Uterus (tissue), 4 donors: ENCODE results near the gene AP1AR. TPM values are rescaled to one million over a fixed set of nuclear protein-coding genes. Genes with fewer than 3 reads are reported as not detected.

Source experiments
- DNase-seq, 2 donors: peaks; one replicate each; pipeline ENCODE4 v3.0.0-alpha.2; 2019 to 2020
- H3K27ac ChIP-seq, 2 donors: fragments of 200-600 bp; sonication (generic); 1 replicate in 1 of 2; 2 replicates in 1 of 2; pipeline ENCODE4 v1.5.1; 2016 to 2018
- H3K27me3 ChIP-seq, 2 donors: fragments of 200-600 bp; sonication (generic); one replicate each; pipeline ENCODE4 v1.5.1; 2018 to 2019; ENCODE audit warnings: control low read depth in 1 of 2
- H3K36me3 ChIP-seq, 2 donors: fragments of 200-600 bp; sonication (generic); one replicate each; pipeline ENCODE4 v1.5.1; 2019; ENCODE audit warnings: control low read depth in 1 of 2
- H3K4me1 ChIP-seq, 2 donors: fragments of 200-600 bp; sonication (generic); one replicate each; pipeline ENCODE4 v1.5.1; 2018 to 2019; ENCODE audit warnings: control low read depth in 1 of 2
- H3K4me3 ChIP-seq, 2 donors: fragments of 200-600 bp; sonication (generic); 1 replicate in 1 of 2; 2 replicates in 1 of 2; pipeline ENCODE4 v1.5.1; 2018 to 2019; ENCODE audit warnings: mild to moderate bottlenecking in 1 of 2
- H3K9me3 ChIP-seq, 2 donors: fragments of 200-600 bp; sonication (generic); one replicate each; pipeline ENCODE4 v1.5.1; 2019; ENCODE audit warnings: control low read depth in 1 of 2
- CTCF ChIP-seq, 4 experiments: fragments of 200-600 bp in 2 of 4; fragments of 450-650 bp in 2 of 4; sonication (generic) in 2 of 4; IDR thresholded peaks; one replicate each; pipeline ENCODE4 v1.5.1; 2016 to 2019; ENCODE audit warnings: antibody characterized with exemption in 4 of 4, mild to moderate bottlenecking in 2 of 4, moderate library complexity in 1 of 4
- POLR2A ChIP-seq, 2 donors: fragments of 450-650 bp; IDR thresholded peaks; one replicate each; pipeline ENCODE4 v1.6.1; 2016; ENCODE audit warnings: antibody characterized with exemption in 2 of 2, mild to moderate bottlenecking in 1 of 2, moderate library complexity in 1 of 2
- intact Hi-C: fragments of 100-400 bp; cut with DNase I; formaldehyde crosslinking; loops from one replicate; pipeline ENCODE4 v1.15.1; 2023; ENCODE audit warnings: low total_unique reads
- total RNA-seq, 4 donors: library from RNA; depleted of rRNA in 3 of 4; stranded (reverse); fragments of >200 nt in 3 of 4; gene quantifications; one replicate each; pipeline versions ENCODE4 v1.1.0 to v1.2.4, GENCODE V29; 2014 to 2023
- donor health status: DM: yes; HTN: yes; CAD: no.

AP1AR gene
- total RNA-seq, 4 donors from 2014 or later: 2.3 to 37.7 (median 17.6) TPM

DNA sequence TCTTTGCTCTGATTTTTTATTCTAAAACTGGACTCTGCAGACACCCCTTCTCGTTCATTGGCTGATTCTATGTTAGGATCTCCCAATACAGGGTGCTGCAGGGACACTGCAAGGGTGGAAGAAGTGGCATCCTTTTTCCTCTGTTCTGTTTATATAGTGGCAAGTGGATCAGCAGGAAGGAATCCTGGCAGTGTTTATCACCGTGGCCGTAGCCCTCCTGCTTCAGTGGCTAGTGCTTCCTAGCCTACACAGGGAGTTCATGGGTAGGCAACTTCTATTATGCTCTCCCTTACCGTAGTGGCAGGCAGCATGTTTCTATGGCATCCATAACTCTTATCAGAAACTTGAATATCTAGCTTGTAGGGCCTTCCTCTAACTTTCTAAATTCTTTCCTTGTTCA is 6.4 kb upstream of the AP1AR start:
- Histone ChIP-seq H3K9me3 (no peaks in the 10 kb centered on the region), H3K27ac (no peak overlapping the region), H3K27me3 (no peaks in the 10 kb centered on the region), H3K36me3 (no peaks in the 10 kb centered on the region), H3K4me1 (no peaks in the 10 kb centered on the region), H3K4me3 (no peak overlapping the region)
- TF ChIP-seq POLR2A (IDR thresholded peaks at IDR 0.05) (no peak), CTCF (IDR thresholded peaks at IDR 0.05) (no peak)
- intact Hi-C loops: no loop called here
- DNase-seq: no peak

DNA sequence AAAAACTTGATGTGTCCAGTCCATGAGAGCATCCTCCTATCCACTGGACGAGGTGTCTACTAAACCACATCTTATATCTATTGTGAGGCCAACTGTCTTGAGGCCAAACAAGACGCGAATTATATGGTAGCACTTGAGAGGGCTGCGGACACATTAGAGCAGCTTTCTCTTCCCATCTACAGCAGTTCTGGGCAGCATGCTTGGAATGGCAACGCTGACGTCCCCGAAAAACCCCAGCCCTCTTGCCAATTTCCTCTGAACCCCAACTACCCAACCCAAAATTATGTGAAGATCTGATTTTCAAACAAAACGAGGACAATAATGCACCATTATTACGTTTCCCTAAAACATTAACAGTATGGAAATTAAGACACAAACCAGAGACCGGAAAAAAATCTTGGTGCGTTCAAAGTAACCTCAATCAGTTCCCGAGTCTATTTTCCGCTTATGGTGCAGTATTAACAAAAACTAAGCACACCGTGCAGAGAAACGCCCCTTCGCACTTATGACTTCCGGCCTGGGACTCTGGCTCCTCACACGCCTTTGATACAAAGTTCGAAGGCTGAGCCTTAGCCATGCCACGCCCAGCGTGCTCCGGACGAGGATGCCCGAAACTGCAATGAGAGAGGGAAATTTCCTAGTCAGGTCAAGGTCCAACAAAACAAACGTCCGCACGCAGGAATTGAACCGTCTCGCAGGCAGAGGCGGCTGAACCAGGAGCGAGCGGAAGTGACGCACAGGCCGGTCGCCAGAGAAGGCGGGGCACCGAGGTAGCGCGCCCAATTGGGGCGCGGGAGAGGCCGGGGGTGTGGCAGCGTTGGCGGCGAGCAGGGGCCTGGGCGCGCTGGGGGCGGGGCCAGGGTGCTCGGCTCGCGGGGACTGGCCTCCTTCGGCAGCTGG is 458 bp upstream of the AP1AR start:
- intact Hi-C loops: loop anchor here (10.0 kb wide), 1 partner anchor 126 kb away; no protein-coding TSS in a partner anchor
- peak; percentile 97 to 99 for DNase-seq
- TF ChIP-seq CTCF (IDR thresholded peaks at IDR 0.05) (no peak), POLR2A (IDR thresholded peaks at IDR 0.05) (no peak)
- Histone ChIP-seq H3K4me1 (no peaks in the 10 kb centered on the region), H3K36me3 (no peaks in the 10 kb centered on the region), H3K27me3 (no peaks in the 10 kb centered on the region), H3K9me3 (no peaks in the 10 kb centered on the region), H3K27ac (peak overlapping the region; percentile 88 to 99), H3K4me3 (peak overlapping the region; percentile 82 to 94)

DNA sequence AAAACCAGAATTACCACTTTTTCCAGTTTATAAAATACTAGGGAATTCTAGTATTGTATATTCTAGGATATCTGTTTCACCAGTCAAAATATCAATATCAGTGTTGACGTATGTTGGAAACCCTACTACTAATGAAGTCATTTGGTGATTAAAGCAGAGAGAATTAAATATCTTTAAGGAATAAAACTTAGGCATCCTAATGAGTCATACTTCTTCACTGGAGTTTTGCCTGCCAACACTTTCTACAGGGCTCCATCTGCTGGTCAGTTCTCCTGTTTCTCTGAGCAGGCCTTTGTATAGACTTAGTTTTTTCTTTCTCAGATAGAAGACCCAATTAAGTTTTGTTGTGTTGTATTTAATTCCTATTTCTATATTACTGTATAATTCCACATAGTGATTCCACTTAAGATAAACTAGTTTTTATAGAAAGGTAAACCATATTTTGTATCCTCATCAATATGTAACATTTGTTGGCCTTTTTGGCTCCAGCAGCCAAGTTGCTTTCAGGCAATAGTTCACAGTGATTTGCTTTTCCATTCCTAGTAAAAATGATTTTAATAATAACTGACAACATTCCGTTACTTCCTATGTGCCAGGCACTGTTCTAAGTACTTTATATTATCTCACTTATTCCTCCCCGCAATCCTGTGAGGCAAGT is 3.5 kb downstream of the AP1AR start:
- no peak overlapping the region for H3K27ac ChIP-seq
- intact Hi-C loops: loop anchor here (10.0 kb wide), 1 partner anchor 130 kb away; no protein-coding TSS in a partner anchor
- H3K4me3 ChIP-seq: no peak overlapping the region
- no peaks in the 10 kb centered on the region for H3K9me3 ChIP-seq
- H3K36me3 ChIP-seq: no peaks in the 10 kb centered on the region
- H3K27me3 ChIP-seq: no peaks in the 10 kb centered on the region
- peak; percentile 58 to 81 for DNase-seq
- TF ChIP-seq CTCF (IDR thresholded peaks at IDR 0.05) (peak; percentile 71 to 78 (median 74)), POLR2A (IDR thresholded peaks at IDR 0.05) (no peak)
- H3K4me1 ChIP-seq: no peaks in the 10 kb centered on the region

DNA sequence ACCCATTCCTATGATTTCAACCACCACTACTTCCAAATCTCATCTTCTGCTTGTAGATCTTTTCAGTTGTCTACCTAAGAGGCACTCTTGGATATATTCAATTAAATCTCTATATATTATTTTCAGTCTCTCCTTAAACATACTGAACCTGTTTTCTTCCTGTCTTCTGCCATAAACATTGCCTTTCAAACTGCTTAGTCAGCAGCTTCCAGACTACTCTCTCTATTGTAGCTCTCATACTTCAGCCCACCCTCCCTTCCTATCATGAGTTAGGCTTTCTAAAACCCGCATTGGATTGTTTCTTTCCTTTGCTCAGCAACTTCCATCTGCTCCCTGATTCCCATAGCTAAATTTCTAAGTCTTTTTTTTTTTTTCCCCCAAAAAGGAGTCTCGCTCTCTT is 4.5 kb downstream of the AP1AR start:
- Histone ChIP-seq H3K4me1 (no peaks in the 10 kb centered on the region), H3K27me3 (no peaks in the 10 kb centered on the region), H3K36me3 (no peaks in the 10 kb centered on the region), H3K27ac (no peak overlapping the region), H3K4me3 (no peak overlapping the region), H3K9me3 (no peaks in the 10 kb centered on the region)
- TF ChIP-seq POLR2A (IDR thresholded peaks at IDR 0.05) (no peak), CTCF (IDR thresholded peaks at IDR 0.05) (no peak)
- no peak for DNase-seq
- intact Hi-C loops: loop anchor here (10.0 kb wide), 1 partner anchor 131 kb away; no protein-coding TSS in a partner anchor

- Histone ChIP-seq H3K9me3 (no peaks in the 10 kb centered on the region), H3K27ac (no peak overlapping the region), H3K4me1 (no peaks in the 10 kb centered on the region), H3K36me3 (no peaks in the 10 kb centered on the region), H3K27me3 (no peaks in the 10 kb centered on the region), H3K4me3 (no peak overlapping the region)
- TF ChIP-seq CTCF (IDR thresholded peaks at IDR 0.05) (no peak), POLR2A (IDR thresholded peaks at IDR 0.05) (no peak)
- DNase-seq: no peak
- intact Hi-C loops: loop anchor here (10.0 kb wide), 1 partner anchor 134 kb away; no protein-coding TSS in a partner anchor
Measured at GRCh38 chr4:112238833-112239232, 7.2 kb downstream of the AP1AR start.
